ENCODE data around the gene TAL1.
"Not testable (repeated sequence)": the region's sequence is repeated elsewhere in the genome, so short reads cannot be mapped to it uniquely, and the experiment has no call there.

Gene TAL1

GRCh38 chr1:47210666-47211065 is 21.4 kb downstream of the TAL1 start:
- H3K36me3 ChIP-seq (ENCODE audit: control insufficient read depth in 2 of 2, insufficient read depth in 2 of 2, low read length in 2 of 2), result no peaks in the 10 kb centered on the region
- no peak overlapping the region for H3K27ac ChIP-seq (ENCODE audit: low read length)
- peaks cover 5 to 26% of the 10 kb centered on the region in 2 donors for H3K27me3 ChIP-seq (ENCODE audit: control insufficient read depth in 1 of 2, insufficient read depth in 2 of 2, low read length in 2 of 2)

GRCh38 chr1:47209725-47210325 is 22.2 kb downstream of the TAL1 start:
- H3K9ac ChIP-seq (ENCODE audit: low read length in 2 of 2), result no peak overlapping the region
- no peaks in the 10 kb centered on the region for H3K36me3 ChIP-seq (ENCODE audit: control insufficient read depth in 2 of 2, insufficient read depth in 2 of 2, low read length in 2 of 2)
- peaks cover 3% of the 10 kb centered on the region for H3K4me1 ChIP-seq (ENCODE audit: control insufficient read depth, insufficient read depth, low read length)
- H3K4me3 ChIP-seq (ENCODE audit: low read length in 2 of 2), result no peak overlapping the region
- no peaks in the 10 kb centered on the region for H3K9me3 ChIP-seq (ENCODE audit: control insufficient read depth in 2 of 2, low read length in 2 of 2)
- no peak overlapping the region for H3K27ac ChIP-seq (ENCODE audit: low read length)
- H3K27me3 ChIP-seq (ENCODE audit: control insufficient read depth in 1 of 2, insufficient read depth in 2 of 2, low read length in 2 of 2), result peaks cover 5 to 24% of the 10 kb centered on the region in 2 donors

More at GRCh38 chr1:47210666-47211065, 21.4 kb downstream of the TAL1 start:
- no peak overlapping the region for H3K4me3 ChIP-seq (ENCODE audit: low read length in 2 of 2)
- H3K9me3 ChIP-seq (ENCODE audit: control insufficient read depth in 2 of 2, low read length in 2 of 2), result no peaks in the 10 kb centered on the region
- peaks cover 3% of the 10 kb centered on the region for H3K4me1 ChIP-seq (ENCODE audit: control insufficient read depth, insufficient read depth, low read length)
- H3K9ac ChIP-seq (ENCODE audit: low read length in 2 of 2), result no peak overlapping the region

GRCh38 chr1:47209091-47209490 is 22.9 kb downstream of the TAL1 start:
- H3K36me3 ChIP-seq (ENCODE audit: control insufficient read depth in 2 of 2, insufficient read depth in 2 of 2, low read length in 2 of 2), result no peaks in the 10 kb centered on the region
- no peak overlapping the region for H3K27ac ChIP-seq (ENCODE audit: low read length)
- no peaks in the 10 kb centered on the region for H3K9me3 ChIP-seq (ENCODE audit: control insufficient read depth in 2 of 2, low read length in 2 of 2)
- peaks cover 3% of the 10 kb centered on the region for H3K4me1 ChIP-seq (ENCODE audit: control insufficient read depth, insufficient read depth, low read length)
- no peak overlapping the region for H3K9ac ChIP-seq (ENCODE audit: low read length in 2 of 2)
- H3K4me3 ChIP-seq (ENCODE audit: low read length in 2 of 2), result no peak overlapping the region
- peaks cover 5 to 20% of the 10 kb centered on the region in 2 donors for H3K27me3 ChIP-seq (ENCODE audit: control insufficient read depth in 1 of 2, insufficient read depth in 2 of 2, low read length in 2 of 2)

GRCh38 chr1:47208374-47208850 is 23.6 kb downstream of the TAL1 start:
- Histone ChIP-seq H3K27ac (ENCODE audit: low read length) (no peak overlapping the region), H3K4me3 (ENCODE audit: low read length in 2 of 2) (no peak overlapping the region), H3K27me3 (ENCODE audit: control insufficient read depth in 1 of 2, insufficient read depth in 2 of 2, low read length in 2 of 2) (peaks cover 5 to 19% of the 10 kb centered on the region in 2 donors), H3K4me1 (ENCODE audit: control insufficient read depth, insufficient read depth, low read length) (peaks cover 3% of the 10 kb centered on the region), H3K9ac (ENCODE audit: low read length in 2 of 2) (no peak overlapping the region), H3K9me3 (ENCODE audit: control insufficient read depth in 2 of 2, low read length in 2 of 2) (no peaks in the 10 kb centered on the region), H3K36me3 (ENCODE audit: control insufficient read depth in 2 of 2, insufficient read depth in 2 of 2, low read length in 2 of 2) (no peaks in the 10 kb centered on the region)

GRCh38 chr1:47207803-47208373 is 24.1 kb downstream of the TAL1 start:
- peaks cover 3% of the 10 kb centered on the region for H3K4me1 ChIP-seq (ENCODE audit: control insufficient read depth, insufficient read depth, low read length)

GRCh38 chr1:47205918-47206317 is 26.1 kb downstream of the TAL1 start:
- no peaks in the 10 kb centered on the region for H3K9me3 ChIP-seq (ENCODE audit: control insufficient read depth in 2 of 2, low read length in 2 of 2)
- H3K27me3 ChIP-seq (ENCODE audit: control insufficient read depth in 1 of 2, insufficient read depth in 2 of 2, low read length in 2 of 2), result peaks cover 5 to 15% of the 10 kb centered on the region in 2 donors
- no peak overlapping the region for H3K4me3 ChIP-seq (ENCODE audit: low read length in 2 of 2)
- no peaks in the 10 kb centered on the region for H3K36me3 ChIP-seq (ENCODE audit: control insufficient read depth in 2 of 2, insufficient read depth in 2 of 2, low read length in 2 of 2)
- H3K9ac ChIP-seq (ENCODE audit: low read length in 2 of 2), result no peak overlapping the region
- H3K4me1 ChIP-seq (ENCODE audit: control insufficient read depth, insufficient read depth, low read length), result no peaks in the 10 kb centered on the region
- no peak overlapping the region for H3K27ac ChIP-seq (ENCODE audit: low read length)

More at GRCh38 chr1:47207803-47208373, 24.1 kb downstream of the TAL1 start:
- no peaks in the 10 kb centered on the region for H3K36me3 ChIP-seq (ENCODE audit: control insufficient read depth in 2 of 2, insufficient read depth in 2 of 2, low read length in 2 of 2)
- no peak overlapping the region for H3K9ac ChIP-seq (ENCODE audit: low read length in 2 of 2)
- H3K9me3 ChIP-seq (ENCODE audit: control insufficient read depth in 2 of 2, low read length in 2 of 2), result no peaks in the 10 kb centered on the region
- H3K27me3 ChIP-seq (ENCODE audit: control insufficient read depth in 1 of 2, insufficient read depth in 2 of 2, low read length in 2 of 2), result peaks cover 5 to 19% of the 10 kb centered on the region in 2 donors
- no peak overlapping the region for H3K4me3 ChIP-seq (ENCODE audit: low read length in 2 of 2)
- H3K27ac ChIP-seq (ENCODE audit: low read length), result no peak overlapping the region

- not testable (repeated sequence) for H3K27ac ChIP-seq (ENCODE audit: low read length); H3K9me3 ChIP-seq (ENCODE audit: control insufficient read depth in 2 of 2, low read length in 2 of 2); H3K4me1 ChIP-seq (ENCODE audit: control insufficient read depth, insufficient read depth, low read length); H3K36me3 ChIP-seq (ENCODE audit: control insufficient read depth in 2 of 2, insufficient read depth in 2 of 2, low read length in 2 of 2); H3K27me3 ChIP-seq (ENCODE audit: control insufficient read depth in 1 of 2, insufficient read depth in 2 of 2, low read length in 2 of 2); H3K4me3 ChIP-seq (ENCODE audit: low read length in 2 of 2); H3K9ac ChIP-seq (ENCODE audit: low read length in 2 of 2)
Observed at GRCh38 chr1:47203504-47203903, 28.5 kb downstream of the TAL1 start.

- H3K4me3 ChIP-seq (ENCODE audit: low read length in 2 of 2), result no peak overlapping the region
- peaks cover 3 to 19% of the 10 kb centered on the region in 2 donors for H3K27me3 ChIP-seq (ENCODE audit: control insufficient read depth in 1 of 2, insufficient read depth in 2 of 2, low read length in 2 of 2)
- no peaks in the 10 kb centered on the region for H3K36me3 ChIP-seq (ENCODE audit: control insufficient read depth in 2 of 2, insufficient read depth in 2 of 2, low read length in 2 of 2)
- no peaks in the 10 kb centered on the region for H3K9me3 ChIP-seq (ENCODE audit: control insufficient read depth in 2 of 2, low read length in 2 of 2)
- H3K9ac ChIP-seq (ENCODE audit: low read length in 2 of 2), result no peak overlapping the region
- H3K4me1 ChIP-seq (ENCODE audit: control insufficient read depth, insufficient read depth, low read length), result no peaks in the 10 kb centered on the region
- no peak overlapping the region for H3K27ac ChIP-seq (ENCODE audit: low read length)
Observed at GRCh38 chr1:47201179-47201578, 30.8 kb downstream of the TAL1 start.

- Histone ChIP-seq H3K4me3 (ENCODE audit: low read length in 2 of 2) (no peak overlapping the region), H3K27me3 (ENCODE audit: control insufficient read depth in 1 of 2, insufficient read depth in 2 of 2, low read length in 2 of 2) (peaks cover 9 to 21% of the 10 kb centered on the region in 2 donors)
Observed at GRCh38 chr1:47198214-47198613, 33.8 kb downstream of the TAL1 start.

GRCh38 chr1:47196622-47197021 is 35.4 kb downstream of the TAL1 start:
- Histone ChIP-seq H3K36me3 (ENCODE audit: control insufficient read depth in 2 of 2, insufficient read depth in 2 of 2, low read length in 2 of 2) (no peaks in the 10 kb centered on the region), H3K4me3 (ENCODE audit: low read length in 2 of 2) (no peak overlapping the region), H3K9ac (ENCODE audit: low read length in 2 of 2) (no peak overlapping the region), H3K9me3 (ENCODE audit: control insufficient read depth in 2 of 2, low read length in 2 of 2) (no peaks in the 10 kb centered on the region), H3K27me3 (ENCODE audit: control insufficient read depth in 1 of 2, insufficient read depth in 2 of 2, low read length in 2 of 2) (peaks cover 9 to 21% of the 10 kb centered on the region in 2 donors), H3K4me1 (ENCODE audit: control insufficient read depth, insufficient read depth, low read length) (peaks cover 9% of the 10 kb centered on the region), H3K27ac (ENCODE audit: low read length) (no peak overlapping the region)

More at GRCh38 chr1:47198214-47198613, 33.8 kb downstream of the TAL1 start:
- Histone ChIP-seq H3K36me3 (ENCODE audit: control insufficient read depth in 2 of 2, insufficient read depth in 2 of 2, low read length in 2 of 2) (no peaks in the 10 kb centered on the region), H3K4me1 (ENCODE audit: control insufficient read depth, insufficient read depth, low read length) (no peaks in the 10 kb centered on the region), H3K9ac (ENCODE audit: low read length in 2 of 2) (no peak overlapping the region), H3K27ac (ENCODE audit: low read length) (no peak overlapping the region), H3K9me3 (ENCODE audit: control insufficient read depth in 2 of 2, low read length in 2 of 2) (no peaks in the 10 kb centered on the region)

- peaks cover 9 to 21% of the 10 kb centered on the region in 2 donors for H3K27me3 ChIP-seq (ENCODE audit: control insufficient read depth in 1 of 2, insufficient read depth in 2 of 2, low read length in 2 of 2)
- H3K27ac ChIP-seq (ENCODE audit: low read length); H3K36me3 ChIP-seq (ENCODE audit: control insufficient read depth in 2 of 2, insufficient read depth in 2 of 2, low read length in 2 of 2): not testable (repeated sequence)
Observed at GRCh38 chr1:47195981-47196380, 36.0 kb downstream of the TAL1 start.

More at GRCh38 chr1:47195981-47196380, 36.0 kb downstream of the TAL1 start:
- H3K4me3 ChIP-seq (ENCODE audit: low read length in 2 of 2); H3K9me3 ChIP-seq (ENCODE audit: control insufficient read depth in 2 of 2, low read length in 2 of 2); H3K9ac ChIP-seq (ENCODE audit: low read length in 2 of 2): not testable (repeated sequence)
- peaks cover 12% of the 10 kb centered on the region for H3K4me1 ChIP-seq (ENCODE audit: control insufficient read depth, insufficient read depth, low read length)

All from stomach smooth muscle (tissue), 2 donors.